ENCODE results near the gene CHSY1.

Gene CHSY1

DNA sequence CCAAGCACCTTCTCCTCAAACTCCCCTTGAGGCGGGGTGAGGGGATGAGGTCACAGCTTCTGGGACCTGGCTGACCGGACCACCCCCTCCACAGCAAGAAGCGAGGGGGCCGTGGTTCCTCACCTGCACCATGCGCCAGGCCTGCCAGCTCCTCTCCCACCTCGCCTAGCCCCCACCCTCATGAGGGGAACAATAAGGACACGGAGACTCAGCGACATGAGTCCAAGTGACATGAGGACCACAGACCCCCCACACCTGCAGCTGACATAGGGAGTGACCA, 118.7 kb downstream of the CHSY1 start:
- no peak for DNase-seq

DNA sequence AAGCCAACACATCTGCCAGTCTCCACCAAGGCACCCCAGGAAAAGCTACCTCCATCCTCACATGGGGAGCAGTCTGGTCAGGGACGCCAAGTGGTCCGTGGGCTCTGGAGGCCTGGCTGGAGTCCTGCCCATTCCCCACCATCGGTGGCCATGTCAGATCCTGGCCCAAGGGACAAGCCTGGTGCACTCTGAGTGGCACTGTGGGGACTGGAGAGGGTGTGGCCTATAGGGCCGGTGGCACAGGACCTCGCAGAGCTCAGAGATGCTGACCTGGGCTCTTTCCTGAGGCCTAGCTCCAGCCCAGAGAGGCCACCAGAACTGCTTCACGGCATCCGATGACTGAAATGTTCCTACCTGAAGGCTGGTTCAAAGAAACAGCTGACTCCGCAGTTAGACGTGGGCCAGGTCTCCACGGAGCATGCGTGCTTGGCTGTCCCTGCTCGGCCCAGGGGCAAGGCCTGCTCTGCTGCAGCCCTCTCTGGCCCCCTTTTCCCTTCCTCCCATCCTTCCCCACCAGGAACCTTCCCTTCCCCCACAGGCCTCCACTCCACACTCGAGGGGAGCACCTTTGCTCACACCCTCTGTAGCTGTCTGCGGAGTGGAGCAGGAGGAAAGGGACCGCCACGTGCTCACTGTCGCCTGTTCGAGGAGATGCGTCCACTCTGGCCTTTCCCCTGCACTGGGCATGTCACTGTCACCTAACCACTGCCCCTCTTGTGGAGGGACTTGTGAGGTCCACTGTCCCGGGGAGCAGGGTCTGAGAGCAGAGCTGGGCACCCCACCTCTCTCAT, 119.3 kb downstream of the CHSY1 start:
- DNase-seq = no peak

DNA sequence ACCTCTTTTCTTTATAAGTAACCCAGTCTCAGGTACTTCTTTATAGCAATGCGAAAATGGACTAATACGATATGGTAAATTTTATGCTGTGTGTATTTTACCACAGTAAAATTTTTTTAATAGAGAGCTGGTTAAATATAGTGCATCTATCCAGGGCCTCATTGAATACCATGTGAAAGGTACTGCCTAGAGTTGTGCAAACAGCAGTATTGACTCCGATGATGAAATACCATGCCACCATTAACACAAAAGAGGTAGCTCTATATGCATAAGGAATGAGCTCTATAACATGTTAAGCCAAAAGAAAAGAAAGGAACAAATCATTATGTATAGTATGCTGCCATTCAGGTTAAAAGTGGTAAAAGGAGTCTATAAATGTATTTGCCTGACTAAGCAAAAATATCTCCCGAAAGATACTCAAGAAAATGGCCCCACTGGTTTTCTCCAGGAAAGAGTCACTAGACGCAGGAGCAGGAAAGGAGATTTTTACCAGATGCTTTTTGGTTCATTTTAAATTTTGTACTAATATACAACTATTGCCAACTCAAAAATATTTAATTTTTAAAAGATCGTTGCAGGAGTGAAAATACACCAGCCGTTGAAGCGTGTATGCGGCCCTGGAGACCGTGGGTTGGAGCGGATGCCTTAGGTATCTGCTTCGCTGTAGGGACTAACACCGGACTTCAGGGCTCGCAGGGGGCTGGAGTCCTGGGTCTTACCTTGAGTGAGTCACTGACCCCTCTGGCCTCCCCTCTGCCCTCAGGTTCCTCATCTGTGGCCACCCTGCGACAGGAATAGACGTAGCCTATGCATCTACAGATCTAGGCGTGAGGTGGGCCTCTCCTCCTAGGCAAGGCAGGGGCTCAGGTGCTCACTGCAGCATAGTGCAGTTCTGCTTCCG, 120.1 kb downstream of the CHSY1 start:
- no peak for DNase-seq

DNA sequence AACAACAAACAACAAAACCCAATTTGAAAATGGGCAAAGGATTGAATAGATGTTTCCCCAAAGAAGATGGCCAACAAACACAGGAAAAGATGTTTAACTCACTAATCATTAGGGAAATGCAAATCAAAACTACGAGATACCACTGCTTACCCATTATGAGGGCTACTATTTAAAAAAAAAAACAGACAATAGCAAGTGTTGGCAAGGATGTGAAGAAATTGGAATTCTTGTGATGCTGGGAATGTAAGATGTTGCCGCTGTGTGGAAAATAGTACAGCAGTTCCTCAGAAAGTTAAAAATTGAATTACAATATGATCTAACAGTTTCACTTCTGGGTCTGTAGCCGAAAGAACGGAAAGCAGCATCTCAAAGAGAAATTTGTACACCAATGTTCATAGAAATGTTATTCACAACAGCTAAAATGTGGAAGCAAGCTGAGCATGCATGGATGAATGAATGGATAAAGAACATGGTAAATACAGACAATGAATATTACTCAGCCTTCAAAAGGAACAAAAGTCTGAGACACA, 121.9 kb downstream of the CHSY1 start:
- DNase-seq = no peak

DNA sequence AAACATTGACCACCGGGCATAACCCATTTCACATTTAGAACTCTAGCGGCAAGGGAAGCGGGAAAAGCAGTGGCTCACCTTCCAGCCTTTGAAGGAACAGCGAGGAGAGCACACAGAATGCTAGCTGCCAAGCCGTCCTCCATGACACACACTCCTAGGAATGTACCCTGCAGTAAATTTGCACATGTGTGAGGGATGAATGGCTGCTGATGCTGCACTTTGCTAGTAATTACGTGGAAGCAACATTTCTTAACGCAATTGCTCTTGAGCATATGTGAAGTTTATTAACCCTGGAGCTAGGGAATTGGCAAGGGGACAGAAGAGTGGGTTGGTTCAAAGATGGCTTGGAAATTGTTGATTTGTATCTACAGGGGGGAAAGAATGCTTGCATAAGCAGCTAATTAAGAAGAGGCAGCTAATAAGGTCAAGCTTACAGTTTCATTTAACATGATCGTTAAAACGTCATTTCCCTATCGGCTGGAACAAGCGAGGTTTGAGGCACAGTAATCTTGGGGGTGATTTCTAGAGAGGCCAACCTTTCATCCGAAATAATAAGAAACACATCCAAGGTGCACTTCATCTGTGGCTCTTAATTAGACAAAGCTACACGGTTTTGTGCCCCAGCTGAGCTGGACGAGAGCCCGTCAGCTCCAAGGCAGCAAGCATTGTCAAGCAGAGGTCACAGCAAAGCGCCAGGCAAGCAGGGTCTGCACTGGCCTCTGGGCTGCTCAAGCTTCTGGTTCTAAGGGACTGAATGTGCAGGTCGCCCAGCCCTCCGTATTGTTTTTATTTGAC, 123.4 kb downstream of the CHSY1 start:
- peak; percentile 87 for DNase-seq

DNA sequence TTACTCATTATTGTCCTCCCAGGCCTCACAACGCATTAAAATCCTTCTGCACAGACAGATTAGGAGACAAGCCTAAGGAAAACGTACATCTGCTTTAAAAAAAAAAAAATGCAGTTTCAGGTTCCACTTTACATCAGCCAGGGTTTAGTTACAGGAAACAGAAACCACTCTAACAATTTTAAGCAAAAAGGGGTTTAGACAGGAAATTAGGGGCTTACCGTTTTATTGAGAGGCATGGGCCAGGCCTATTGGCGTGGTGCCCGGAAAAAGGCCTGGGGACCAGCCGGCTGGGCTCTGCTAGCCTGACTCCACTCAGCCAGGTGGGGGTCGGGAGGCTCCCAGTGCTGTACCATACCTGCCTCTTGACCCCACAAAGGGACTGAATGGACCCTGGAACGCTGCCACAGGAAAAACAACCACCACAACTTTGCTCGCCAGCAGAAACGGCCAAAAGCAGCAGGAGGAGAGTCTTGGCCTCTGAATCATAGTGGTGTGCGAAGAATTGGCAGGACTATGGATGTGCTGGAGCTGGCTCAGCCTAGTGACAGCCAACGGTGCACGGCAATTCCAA, 124.3 kb downstream of the CHSY1 start:
- DNase-seq = peak; percentile 98

DNA sequence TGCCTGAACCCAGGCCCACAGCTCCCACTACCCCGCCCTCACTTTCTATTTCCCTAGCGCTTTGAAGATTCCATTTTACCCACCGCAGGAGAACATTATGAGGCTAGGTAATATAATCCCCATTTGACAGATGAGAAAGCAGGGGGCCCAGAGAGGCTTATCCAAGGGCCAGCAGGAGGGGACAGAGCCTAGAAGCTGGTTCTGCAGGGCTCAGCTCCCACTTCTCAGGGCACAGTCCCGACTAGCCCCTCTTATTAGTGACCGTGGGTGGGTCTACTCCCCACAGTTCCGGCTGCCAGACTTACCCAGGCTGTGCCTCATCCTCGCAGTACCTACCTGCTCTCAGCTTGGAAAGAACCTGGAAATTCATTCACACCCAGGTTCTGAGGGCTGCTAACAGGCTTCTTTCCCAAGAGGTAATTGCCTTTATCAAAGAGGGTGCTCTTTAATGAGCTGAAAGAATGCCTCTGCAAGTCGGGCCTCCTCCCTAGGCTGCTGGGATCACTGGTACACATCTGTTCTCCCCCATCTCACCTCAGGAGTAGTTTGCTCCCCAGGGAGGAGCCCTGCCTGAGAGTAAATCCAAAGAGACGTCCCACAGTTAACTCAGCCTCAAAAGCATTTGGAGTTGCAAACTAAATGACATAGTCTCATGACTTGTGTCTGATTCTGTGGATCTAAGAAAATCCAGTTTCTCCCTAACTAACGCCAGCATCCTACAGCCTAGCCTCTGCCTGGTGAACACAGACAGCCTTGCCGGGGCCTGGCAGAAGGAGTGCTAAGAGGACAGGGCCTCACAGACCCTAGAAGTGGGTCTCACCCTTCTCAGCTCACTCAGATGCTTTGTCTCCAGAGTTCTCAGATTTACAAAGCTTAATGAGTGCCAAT, 125.0 kb downstream of the CHSY1 start:
- peak; percentile 93 for DNase-seq

DNA sequence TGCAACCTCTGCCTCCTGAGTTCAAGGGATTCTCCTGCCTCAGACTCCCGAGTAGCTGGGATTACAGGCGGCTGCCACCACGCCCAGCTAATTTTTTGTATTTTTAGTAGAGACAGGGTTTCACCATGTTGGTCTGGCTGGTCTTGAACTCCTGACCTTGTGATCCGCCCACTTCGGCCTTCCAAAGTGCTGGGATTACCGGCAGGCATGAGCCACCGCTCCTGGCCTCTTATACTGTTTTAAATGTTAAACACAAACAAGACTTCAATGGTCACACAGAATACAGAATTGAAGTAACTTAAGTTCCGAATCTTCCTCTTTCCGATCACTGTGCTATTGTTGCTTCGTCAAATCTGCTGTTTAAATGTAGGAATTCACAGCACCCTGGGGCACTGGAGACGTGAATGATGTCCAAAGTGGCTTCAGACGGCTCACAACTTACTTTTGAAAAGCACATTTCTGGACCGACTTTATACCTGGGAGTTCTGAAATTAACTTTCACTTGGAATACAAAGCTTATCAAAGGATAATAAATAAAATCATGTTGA, 125.9 kb downstream of the CHSY1 start:
- DNase-seq = peak; percentile 34

All from NCI-H69 (cell line).